ENCODE results near the gene KLF7.

- TF ChIP-seq CTCF (IDR thresholded peaks at IDR 0.05), result no peak
- TF ChIP-seq POLR2A (IDR thresholded peaks at IDR 0.05), result no peak
Observed at GRCh38 chr2:207205173-207205957, 39.6 kb upstream of the KLF7 start.
